Stomach (tissue), 9 donors: ENCODE measurements around the gene RGS6. TPM values are rescaled to one million over a fixed set of nuclear protein-coding genes. Genes with fewer than 3 reads are reported as not detected.

Experiments used
- DNase-seq, 2 donors: peaks; one replicate each; pipeline versions ENCODE4 v3.0.0 to v3.0.0-alpha.2; 2013 to 2019
- H3K27ac ChIP-seq, 5 donors: fragments of 200-600 bp in 4 of 5; sonication (generic) in 4 of 5; one replicate each; pipeline ENCODE4 v1.5.1; 2013 to 2019; ENCODE audit warnings: mild to moderate bottlenecking in 1 of 5, moderate library complexity in 1 of 5
- H3K27me3 ChIP-seq, 3 donors: fragments of 200-600 bp; sonication (generic); one replicate each; pipeline ENCODE4 v1.5.1; 2017 to 2019; ENCODE audit warnings: mixed run types in 1 of 3
- H3K36me3 ChIP-seq, 4 donors: fragments of 200-600 bp; sonication (generic); 1 replicate in 3 of 4; 2 replicates in 1 of 4; pipeline ENCODE4 v1.5.1; 2016 to 2019
- H3K4me1 ChIP-seq, 4 donors: fragments of 200-600 bp; sonication (generic); one replicate each; pipeline ENCODE4 v1.5.1; 2016 to 2019
- H3K4me3 ChIP-seq, 4 donors: fragments of 200-600 bp; sonication (generic) in 3 of 4; one replicate each; pipeline ENCODE4 v1.5.1; 2016 to 2019; ENCODE audit warnings: mild to moderate bottlenecking in 1 of 4
- H3K9me3 ChIP-seq, 4 donors: fragments of 200-600 bp; sonication (generic); one replicate each; pipeline ENCODE4 v1.5.1; 2016 to 2019
- EP300 ChIP-seq: sonication (generic); formaldehyde crosslinking; IDR thresholded peaks from one replicate; pipeline ENCODE4 v1.6.1; 2017; ENCODE audit warnings: antibody characterized with exemption
- POLR2A ChIP-seq, 4 donors: fragments of 450-650 bp; IDR thresholded peaks; one replicate each; pipeline ENCODE4 v1.6.1; 2016; ENCODE audit warnings: antibody characterized with exemption in 4 of 4, control low read depth in 2 of 4, mild to moderate bottlenecking in 1 of 4, moderate library complexity in 1 of 4
- POLR2AphosphoS5 ChIP-seq, 3 donors: sonication (generic); formaldehyde crosslinking; IDR thresholded peaks; one replicate each; pipeline ENCODE4 v1.6.1; 2016; ENCODE audit warnings: antibody characterized with exemption in 3 of 3
- WGBS, 5 donors: extraction: QIAGEN DNeasy Blood & Tissue Kit in 3 of 5; methylation state at CpG; one replicate each; pipeline versions ENCODE4 v1.1.5 to v1.1.7; 2013 to 2018; 5-methylcytosine and 5-hydroxymethylcytosine counted together
- intact Hi-C: fragments of 100-400 bp; cut with DNase I; formaldehyde crosslinking; loops from one replicate; pipeline ENCODE4 v1.15.1; 2023; ENCODE audit warnings: low total_unique reads
- polyA plus RNA-seq, 3 donors: library from polyadenylated mRNA; stranded (reverse); fragments of 200-250 nt; gene quantifications; one replicate each; pipeline ENCODE4 v1.2.3, GENCODE V29; 2013
- total RNA-seq, 5 donors: library from RNA; depleted of rRNA; stranded (reverse); fragments of >200 nt; gene quantifications; one replicate each; pipeline versions ENCODE4 v1.1.0 to v1.2.3, GENCODE V29; 2014 to 2016
- TF ChIP-seq, protein P1 (sequence below), 7 experiments: fragments of 450-650 bp in 4 of 7; fragments of 200-600 bp in 3 of 7; sonication (generic) in 3 of 7; IDR thresholded peaks; one replicate each; pipeline ENCODE4 v1.5.1; 2016 to 2019; ENCODE audit warnings: antibody characterized with exemption in 7 of 7, control low read depth in 2 of 7, mild to moderate bottlenecking in 1 of 7
- donor health status: healthy with polysubstance abuse.
- donor health status: Bipolar disorder and iron deficiency.
- donor health status: healthy.

Gene RGS6
- total and polyA plus RNA-seq, 8 donors = 0.25 to 18.0 (median 0.92) TPM; not detected in 1

DNA sequence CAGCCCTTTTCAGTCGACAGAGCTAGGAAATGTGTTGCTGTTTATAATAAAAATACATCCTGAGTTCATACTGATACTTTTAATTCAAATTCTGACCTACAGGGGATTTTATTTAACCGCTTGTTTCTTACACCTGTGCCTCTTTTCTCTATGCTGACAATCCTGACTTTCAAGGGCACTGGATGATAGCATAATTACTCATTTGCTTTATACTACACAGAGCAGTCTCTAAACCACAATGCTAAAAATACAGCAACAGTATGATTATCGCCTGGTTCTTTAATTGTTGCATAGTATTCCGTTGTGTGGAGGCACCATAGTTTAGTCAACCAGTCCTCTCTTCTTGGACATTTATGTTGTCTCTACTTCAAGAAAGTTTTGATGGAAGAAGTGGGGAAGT, 588.8 kb downstream of the RGS6 start:
- peaks cover 0 to 12% (median 5%) of the 10 kb centered on the region in 4 donors for H3K4me1 ChIP-seq
- intact Hi-C loops = no loop called here
- peaks cover 0 to 3% (median 0%) of the 10 kb centered on the region in 3 donors for H3K27me3 ChIP-seq
- H3K36me3 ChIP-seq = no peaks in the 10 kb centered on the region
- no peak overlapping the region for H3K4me3 ChIP-seq
- TF ChIP-seq EP300 (no peak), POLR2AphosphoS5 (IDR thresholded peaks at IDR 0.05) (no peak), POLR2A (IDR thresholded peaks at IDR 0.05) (no peak)
- TF ChIP-seq, protein P1, sequence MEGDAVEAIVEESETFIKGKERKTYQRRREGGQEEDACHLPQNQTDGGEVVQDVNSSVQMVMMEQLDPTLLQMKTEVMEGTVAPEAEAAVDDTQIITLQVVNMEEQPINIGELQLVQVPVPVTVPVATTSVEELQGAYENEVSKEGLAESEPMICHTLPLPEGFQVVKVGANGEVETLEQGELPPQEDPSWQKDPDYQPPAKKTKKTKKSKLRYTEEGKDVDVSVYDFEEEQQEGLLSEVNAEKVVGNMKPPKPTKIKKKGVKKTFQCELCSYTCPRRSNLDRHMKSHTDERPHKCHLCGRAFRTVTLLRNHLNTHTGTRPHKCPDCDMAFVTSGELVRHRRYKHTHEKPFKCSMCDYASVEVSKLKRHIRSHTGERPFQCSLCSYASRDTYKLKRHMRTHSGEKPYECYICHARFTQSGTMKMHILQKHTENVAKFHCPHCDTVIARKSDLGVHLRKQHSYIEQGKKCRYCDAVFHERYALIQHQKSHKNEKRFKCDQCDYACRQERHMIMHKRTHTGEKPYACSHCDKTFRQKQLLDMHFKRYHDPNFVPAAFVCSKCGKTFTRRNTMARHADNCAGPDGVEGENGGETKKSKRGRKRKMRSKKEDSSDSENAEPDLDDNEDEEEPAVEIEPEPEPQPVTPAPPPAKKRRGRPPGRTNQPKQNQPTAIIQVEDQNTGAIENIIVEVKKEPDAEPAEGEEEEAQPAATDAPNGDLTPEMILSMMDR (IDR thresholded peaks at IDR 0.05) = no peak
- peaks cover 0 to 3% (median 0%) of the 10 kb centered on the region in 4 donors for H3K9me3 ChIP-seq
- no peak overlapping the region for H3K27ac ChIP-seq
- 77 to 87% (median 82%) methylated on average over 4 of the region's 4 CpGs for WGBS, 5 donors
- DNase-seq = no peak

DNA sequence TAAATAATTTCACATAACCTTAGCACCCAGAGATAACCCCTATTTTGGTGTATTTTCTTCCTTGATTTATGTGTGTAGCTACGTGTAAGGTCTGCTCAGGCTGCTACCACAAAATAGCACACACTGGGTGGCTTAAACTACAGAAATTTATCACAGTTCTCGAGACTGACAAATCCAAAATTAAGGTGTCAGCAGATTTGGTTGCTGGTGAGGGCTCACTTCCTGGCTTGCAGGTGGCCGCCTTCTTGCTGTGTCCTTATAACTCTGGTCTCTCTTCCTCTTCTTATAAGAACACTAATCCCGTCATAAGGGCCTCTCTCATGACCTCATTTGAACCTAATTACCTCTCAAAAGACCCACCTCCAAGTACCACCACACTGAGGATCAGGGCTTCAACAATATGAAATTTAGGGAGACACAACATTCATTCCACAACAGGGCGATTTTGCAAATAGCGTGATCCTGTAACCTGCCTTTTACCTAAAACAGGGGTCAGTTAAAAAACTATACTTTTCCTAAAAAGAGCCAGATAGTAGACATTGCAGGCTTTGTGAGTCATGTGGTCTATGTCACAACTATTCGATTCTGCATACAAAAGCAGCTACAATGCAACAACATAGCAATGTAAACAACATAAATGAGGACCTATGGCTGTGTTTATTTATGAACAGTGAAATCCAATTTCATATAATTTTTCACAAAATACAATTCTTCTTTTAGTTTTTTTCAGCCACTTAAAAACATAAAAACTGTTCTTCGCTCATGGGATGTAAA, 589.9 kb downstream of the RGS6 start:
- Histone ChIP-seq H3K4me3 (no peak overlapping the region), H3K27me3 (no peaks in the 10 kb centered on the region), H3K36me3 (no peaks in the 10 kb centered on the region), H3K4me1 (peaks cover 0 to 6% (median 2%) of the 10 kb centered on the region in 4 donors), H3K27ac (no peak overlapping the region), H3K9me3 (peaks cover 0 to 3% (median 0%) of the 10 kb centered on the region in 4 donors)
- intact Hi-C loops = no loop called here
- 82 to 90% (median 84%) methylated on average over 8 of the region's 8 CpGs for WGBS, 5 donors
- TF ChIP-seq, protein P1 (IDR thresholded peaks at IDR 0.05) = no peak
- no peak for TF ChIP-seq EP300
- no peak for TF ChIP-seq POLR2A (IDR thresholded peaks at IDR 0.05)
- TF ChIP-seq POLR2AphosphoS5 (IDR thresholded peaks at IDR 0.05) = no peak
- no peak for DNase-seq

DNA sequence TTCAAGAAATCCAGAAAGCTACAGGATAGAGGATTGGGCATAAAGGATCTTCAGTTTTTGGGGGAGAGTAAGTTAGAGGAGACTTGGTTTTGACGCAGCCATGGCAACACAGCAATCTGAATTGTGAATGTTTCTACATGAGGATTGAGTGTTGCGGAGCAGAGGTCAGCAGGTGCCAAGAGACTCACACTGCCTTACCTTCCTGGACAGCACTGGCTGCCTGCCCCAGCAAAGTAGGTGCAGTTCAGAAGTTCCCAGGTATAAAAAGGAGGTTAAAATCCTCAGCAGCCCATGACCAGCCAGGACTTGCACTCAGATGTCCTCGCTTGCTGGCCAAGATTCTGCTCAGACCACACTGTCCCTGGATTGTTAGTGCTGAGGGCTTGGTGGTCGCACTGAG, 590.6 kb downstream of the RGS6 start:
- Histone ChIP-seq H3K9me3 (peaks cover 0 to 3% (median 0%) of the 10 kb centered on the region in 4 donors), H3K4me1 (no peaks in the 10 kb centered on the region), H3K27me3 (no peaks in the 10 kb centered on the region), H3K4me3 (no peak overlapping the region), H3K36me3 (no peaks in the 10 kb centered on the region), H3K27ac (no peak overlapping the region)
- TF ChIP-seq EP300 = no peak
- TF ChIP-seq POLR2A (IDR thresholded peaks at IDR 0.05) = no peak
- TF ChIP-seq, protein P1 (IDR thresholded peaks at IDR 0.05) = no peak
- no peak for TF ChIP-seq POLR2AphosphoS5 (IDR thresholded peaks at IDR 0.05)
- intact Hi-C loops = no loop called here
- WGBS, 5 donors = 89 to 97% (median 94%) methylated on average over 4 of the region's 4 CpGs
- DNase-seq = no peak

DNA sequence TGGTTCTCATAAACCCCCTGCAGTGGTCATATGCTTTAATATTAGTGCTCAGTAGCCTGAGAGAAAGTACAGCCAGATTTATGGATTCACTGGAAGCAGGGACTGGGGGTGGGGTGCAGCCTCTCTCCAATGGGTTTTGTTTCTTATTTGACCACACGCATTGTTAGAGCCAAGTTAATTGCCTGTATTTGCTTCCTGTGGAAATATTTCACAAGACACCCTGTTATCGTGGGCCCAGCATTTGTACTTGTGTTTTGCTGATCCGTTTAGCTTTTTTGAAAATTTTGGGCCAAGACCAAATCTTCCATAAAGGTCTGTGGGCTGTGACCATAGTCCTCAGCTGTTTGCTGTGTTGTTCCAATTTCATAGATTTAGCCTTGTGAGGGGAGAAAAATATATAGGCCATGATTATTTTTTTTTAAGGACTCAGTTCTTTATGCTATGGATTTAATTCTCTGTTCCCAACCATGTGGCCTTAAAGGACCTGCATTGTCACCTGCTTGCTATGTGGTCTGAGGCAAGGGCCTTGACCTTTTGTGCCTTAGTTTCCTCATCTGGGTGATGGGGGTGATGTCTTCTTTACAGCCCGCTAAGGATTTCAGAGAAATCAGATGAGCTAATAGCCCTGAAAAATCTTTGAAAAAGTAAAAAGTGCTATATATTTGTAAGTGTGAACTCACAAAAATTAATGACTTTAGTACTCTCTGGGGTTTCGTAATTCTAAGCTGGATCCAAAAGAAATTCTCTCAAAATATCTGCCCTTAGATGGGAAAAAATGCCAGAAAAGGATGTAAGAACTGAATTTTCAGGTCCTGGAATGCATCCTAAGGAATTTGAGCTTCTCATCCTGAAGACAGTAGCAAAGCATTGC, 591.4 kb downstream of the RGS6 start:
- peaks cover 0 to 3% (median 0%) of the 10 kb centered on the region in 4 donors for H3K9me3 ChIP-seq
- peaks cover 0 to 4% (median 0%) of the 10 kb centered on the region in 4 donors for H3K4me1 ChIP-seq
- WGBS, 5 donors = 57 to 74% (median 70%) methylated on average over 5 of the region's 5 CpGs
- H3K4me3 ChIP-seq = no peak overlapping the region
- no peak overlapping the region for H3K27ac ChIP-seq
- TF ChIP-seq, protein P1 (IDR thresholded peaks at IDR 0.05) = no peak
- no peak for TF ChIP-seq EP300
- no peak for TF ChIP-seq POLR2AphosphoS5 (IDR thresholded peaks at IDR 0.05)
- no peak for TF ChIP-seq POLR2A (IDR thresholded peaks at IDR 0.05)
- H3K27me3 ChIP-seq = no peaks in the 10 kb centered on the region
- peak in 1 of 2 donors; percentile 40 for DNase-seq
- H3K36me3 ChIP-seq = no peaks in the 10 kb centered on the region
- intact Hi-C loops = no loop called here
